ENCODE data around the gene KCNMA1.

Gene KCNMA1

DNA sequence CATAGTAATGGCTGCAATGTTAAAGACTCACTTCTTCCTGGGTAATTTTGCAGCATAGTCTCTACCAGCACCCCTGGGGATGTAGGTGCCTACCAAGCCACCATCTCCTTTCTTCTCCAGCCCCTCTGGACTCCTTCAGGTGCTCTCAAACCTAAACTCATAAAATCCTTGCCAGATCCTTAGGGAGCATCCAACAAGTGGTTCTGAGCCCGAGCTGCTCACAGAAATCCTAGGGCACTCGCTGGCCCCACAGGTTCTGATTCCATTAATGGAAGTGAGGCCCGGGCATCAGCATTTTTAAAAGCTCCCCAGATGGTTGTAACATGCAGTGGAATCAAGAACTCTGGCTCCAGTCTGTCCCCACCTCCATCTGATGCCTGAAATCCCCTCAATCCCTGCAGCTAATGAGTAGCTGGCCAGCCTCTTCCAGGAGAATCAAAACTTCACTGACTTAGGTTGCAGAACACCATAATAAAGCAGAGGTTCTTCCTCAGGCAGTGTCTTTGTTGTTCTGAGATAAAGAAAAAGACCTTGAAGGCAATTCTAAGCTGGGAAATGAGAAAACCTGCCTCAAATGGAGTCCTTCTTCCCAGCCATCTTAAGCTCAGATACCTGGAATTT, 336.8 kb downstream of the KCNMA1 start:
- Histone ChIP-seq H2AFZ (no peak overlapping the region), H3K9ac (no peak overlapping the region), H3K4me1 (no peaks in the 10 kb centered on the region), H3K9me3 (ENCODE audit: control insufficient read depth, low read length) (no peaks in the 10 kb centered on the region), H3K27me3 (ENCODE audit: control insufficient read depth, insufficient read depth, low read length) (no peaks in the 10 kb centered on the region), H3K27ac (no peak overlapping the region), H3K79me2 (no peaks in the 10 kb centered on the region), H3K36me3 (ENCODE audit: control insufficient read depth, insufficient read depth, low read length) (no peaks in the 10 kb centered on the region), H3K4me3 (ENCODE audit: low read depth, low read length) (no peak overlapping the region), H3K4me2 (ENCODE audit: low read length) (no peak overlapping the region)
- TF ChIP-seq, protein P1, sequence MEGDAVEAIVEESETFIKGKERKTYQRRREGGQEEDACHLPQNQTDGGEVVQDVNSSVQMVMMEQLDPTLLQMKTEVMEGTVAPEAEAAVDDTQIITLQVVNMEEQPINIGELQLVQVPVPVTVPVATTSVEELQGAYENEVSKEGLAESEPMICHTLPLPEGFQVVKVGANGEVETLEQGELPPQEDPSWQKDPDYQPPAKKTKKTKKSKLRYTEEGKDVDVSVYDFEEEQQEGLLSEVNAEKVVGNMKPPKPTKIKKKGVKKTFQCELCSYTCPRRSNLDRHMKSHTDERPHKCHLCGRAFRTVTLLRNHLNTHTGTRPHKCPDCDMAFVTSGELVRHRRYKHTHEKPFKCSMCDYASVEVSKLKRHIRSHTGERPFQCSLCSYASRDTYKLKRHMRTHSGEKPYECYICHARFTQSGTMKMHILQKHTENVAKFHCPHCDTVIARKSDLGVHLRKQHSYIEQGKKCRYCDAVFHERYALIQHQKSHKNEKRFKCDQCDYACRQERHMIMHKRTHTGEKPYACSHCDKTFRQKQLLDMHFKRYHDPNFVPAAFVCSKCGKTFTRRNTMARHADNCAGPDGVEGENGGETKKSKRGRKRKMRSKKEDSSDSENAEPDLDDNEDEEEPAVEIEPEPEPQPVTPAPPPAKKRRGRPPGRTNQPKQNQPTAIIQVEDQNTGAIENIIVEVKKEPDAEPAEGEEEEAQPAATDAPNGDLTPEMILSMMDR (IDR thresholded peaks at IDR 0.05) = no peak

DNA sequence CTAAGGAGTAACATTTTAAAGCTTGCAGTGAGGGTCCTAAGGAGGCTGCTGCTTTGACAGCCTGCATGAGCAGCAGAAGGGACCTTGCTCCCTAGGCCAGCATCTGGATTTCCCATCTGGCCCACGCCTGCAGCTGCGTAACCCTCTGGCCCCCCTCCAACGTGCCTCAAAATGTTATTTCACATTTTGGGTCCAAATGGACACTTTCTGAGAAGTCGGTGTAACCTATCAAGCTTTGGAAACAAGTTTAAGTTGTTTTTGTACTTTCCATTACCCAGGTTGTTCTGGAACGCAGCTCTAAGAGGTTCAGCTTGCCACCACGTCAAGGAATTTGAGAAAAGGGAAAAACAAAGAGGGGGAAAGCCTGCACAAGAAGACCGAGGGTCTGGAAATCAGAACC, 338.3 kb downstream of the KCNMA1 start:
- H3K27ac ChIP-seq = no peak overlapping the region
- H3K79me2 ChIP-seq = no peaks in the 10 kb centered on the region
- no peak overlapping the region for H2AFZ ChIP-seq
- H3K4me1 ChIP-seq = no peaks in the 10 kb centered on the region
- H3K36me3 ChIP-seq (ENCODE audit: control insufficient read depth, insufficient read depth, low read length) = no peaks in the 10 kb centered on the region
- no peaks in the 10 kb centered on the region for H3K9me3 ChIP-seq (ENCODE audit: control insufficient read depth, low read length)
- no peak overlapping the region for H3K4me3 ChIP-seq (ENCODE audit: low read depth, low read length)
- H3K4me2 ChIP-seq (ENCODE audit: low read length) = no peak overlapping the region
- TF ChIP-seq, protein P1 (IDR thresholded peaks at IDR 0.05) = no peak
- H3K9ac ChIP-seq = no peak overlapping the region
- H3K27me3 ChIP-seq (ENCODE audit: control insufficient read depth, insufficient read depth, low read length) = no peaks in the 10 kb centered on the region

DNA sequence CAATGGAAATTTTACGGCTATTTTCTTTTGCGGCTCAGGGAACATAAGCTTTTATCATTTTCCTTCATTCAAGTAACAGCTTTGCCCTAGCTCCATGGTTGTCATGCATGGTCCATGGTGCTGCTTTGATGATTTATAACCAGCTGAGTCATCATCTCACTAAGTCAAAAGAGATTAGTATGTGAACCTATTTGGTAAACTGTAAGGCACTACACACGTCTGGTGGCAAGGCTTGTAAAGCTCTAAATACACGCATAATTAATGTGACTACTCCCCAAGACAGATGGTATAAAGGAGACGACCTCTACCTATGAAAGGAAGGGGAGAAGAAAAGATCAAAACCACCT, 340.2 kb downstream of the KCNMA1 start:
- H2AFZ ChIP-seq = no peak overlapping the region
- H3K4me2 ChIP-seq (ENCODE audit: low read length) = no peak overlapping the region
- H3K27ac ChIP-seq = no peak overlapping the region
- H3K9ac ChIP-seq = no peak overlapping the region
- TF ChIP-seq, protein P1 (IDR thresholded peaks at IDR 0.05) = no peak
- no peak overlapping the region for H3K4me3 ChIP-seq (ENCODE audit: low read depth, low read length)
- no peaks in the 10 kb centered on the region for H3K79me2 ChIP-seq
- H3K27me3 ChIP-seq (ENCODE audit: control insufficient read depth, insufficient read depth, low read length) = no peaks in the 10 kb centered on the region
- H3K4me1 ChIP-seq = no peaks in the 10 kb centered on the region
- H3K9me3 ChIP-seq (ENCODE audit: control insufficient read depth, low read length) = no peaks in the 10 kb centered on the region
- no peaks in the 10 kb centered on the region for H3K36me3 ChIP-seq (ENCODE audit: control insufficient read depth, insufficient read depth, low read length)

DNA sequence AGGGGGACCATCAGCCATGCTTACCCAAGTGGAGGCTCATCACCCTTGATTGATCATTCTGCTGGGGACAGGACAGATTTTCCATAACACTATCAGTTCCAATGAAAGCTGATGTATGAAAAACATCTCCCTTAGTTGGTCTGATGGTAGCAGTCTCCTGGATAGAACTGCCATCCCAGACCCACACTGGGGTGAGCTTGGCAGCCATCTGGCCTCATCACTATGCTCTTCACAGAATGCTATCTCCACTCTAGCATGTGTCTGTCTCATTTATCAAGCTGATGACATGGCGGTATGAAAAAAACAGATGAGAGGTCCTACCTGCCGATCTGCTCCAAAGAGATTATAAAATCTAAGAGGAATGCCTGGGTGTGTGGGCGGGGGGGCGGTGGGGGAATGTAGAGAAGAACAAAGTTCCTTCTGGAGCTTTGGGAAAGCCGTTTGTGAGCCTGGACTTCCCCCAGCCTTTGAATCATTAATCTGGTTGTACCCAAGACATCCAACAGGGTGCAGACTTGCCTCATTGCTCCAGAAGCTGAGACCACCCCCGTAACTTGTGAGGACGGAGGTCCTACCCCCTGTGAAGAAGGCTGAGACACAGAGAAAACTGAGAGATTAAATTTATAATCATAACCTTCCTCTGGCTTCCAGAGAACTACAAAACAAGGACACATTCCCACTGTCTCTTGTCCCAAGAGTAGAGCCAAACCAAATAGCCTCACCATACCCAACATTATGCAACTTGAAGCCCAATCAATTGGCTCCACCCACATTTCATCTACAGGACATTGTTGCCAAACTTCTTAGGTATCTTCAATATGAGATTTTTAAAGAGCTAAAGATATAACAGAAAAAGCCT, 340.8 kb downstream of the KCNMA1 start:
- TF ChIP-seq, protein P1 (IDR thresholded peaks at IDR 0.05) = no peak
- Histone ChIP-seq H3K79me2 (no peaks in the 10 kb centered on the region), H3K27me3 (ENCODE audit: control insufficient read depth, insufficient read depth, low read length) (no peaks in the 10 kb centered on the region), H3K9ac (no peak overlapping the region), H3K36me3 (ENCODE audit: control insufficient read depth, insufficient read depth, low read length) (no peaks in the 10 kb centered on the region), H3K27ac (no peak overlapping the region), H3K4me2 (ENCODE audit: low read length) (no peak overlapping the region), H3K9me3 (ENCODE audit: control insufficient read depth, low read length) (no peaks in the 10 kb centered on the region), H3K4me1 (no peaks in the 10 kb centered on the region), H2AFZ (no peak overlapping the region), H3K4me3 (ENCODE audit: low read depth, low read length) (no peak overlapping the region)

Measured in parathyroid adenoma (tissue), 2 donors.